ENCODE data around the gene LIMK2. TPM values are rescaled to one million over a fixed set of nuclear protein-coding genes. Genes with fewer than 3 reads are reported as not detected.

Gene LIMK2
- total RNA-seq, 4 donors from 2014 or later = 4.0 to 12.6 (median 7.1) TPM

DNA sequence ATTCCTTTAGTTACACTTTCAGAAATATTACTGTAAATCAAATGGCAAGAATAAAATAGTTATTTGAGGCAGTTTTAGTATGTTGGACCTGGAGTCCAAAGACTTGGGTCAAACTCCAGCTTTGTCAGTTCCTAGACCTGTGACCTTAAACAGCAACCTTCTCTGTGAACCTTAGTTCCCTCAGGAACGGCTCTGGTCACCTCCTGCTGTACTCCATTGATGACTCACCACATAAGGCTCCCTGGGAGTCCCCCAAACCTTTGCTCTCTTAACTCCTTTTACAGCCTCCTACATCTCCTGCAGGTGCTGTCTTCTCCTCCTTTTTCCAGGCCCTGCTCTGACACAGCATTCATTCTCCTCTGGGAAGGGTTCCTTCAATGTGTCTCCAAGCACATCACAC is 29.1 kb downstream of the LIMK2 start:
- no peaks in the 10 kb centered on the region for H3K9me3 ChIP-seq
- no peaks in the 10 kb centered on the region for H3K36me3 ChIP-seq
- no peak for ATAC-seq
- no peak overlapping the region for H3K27ac ChIP-seq
- no peak for DNase-seq
- TF ChIP-seq POLR2A (IDR thresholded peaks at IDR 0.05) = no peak
- TF ChIP-seq, protein P1, sequence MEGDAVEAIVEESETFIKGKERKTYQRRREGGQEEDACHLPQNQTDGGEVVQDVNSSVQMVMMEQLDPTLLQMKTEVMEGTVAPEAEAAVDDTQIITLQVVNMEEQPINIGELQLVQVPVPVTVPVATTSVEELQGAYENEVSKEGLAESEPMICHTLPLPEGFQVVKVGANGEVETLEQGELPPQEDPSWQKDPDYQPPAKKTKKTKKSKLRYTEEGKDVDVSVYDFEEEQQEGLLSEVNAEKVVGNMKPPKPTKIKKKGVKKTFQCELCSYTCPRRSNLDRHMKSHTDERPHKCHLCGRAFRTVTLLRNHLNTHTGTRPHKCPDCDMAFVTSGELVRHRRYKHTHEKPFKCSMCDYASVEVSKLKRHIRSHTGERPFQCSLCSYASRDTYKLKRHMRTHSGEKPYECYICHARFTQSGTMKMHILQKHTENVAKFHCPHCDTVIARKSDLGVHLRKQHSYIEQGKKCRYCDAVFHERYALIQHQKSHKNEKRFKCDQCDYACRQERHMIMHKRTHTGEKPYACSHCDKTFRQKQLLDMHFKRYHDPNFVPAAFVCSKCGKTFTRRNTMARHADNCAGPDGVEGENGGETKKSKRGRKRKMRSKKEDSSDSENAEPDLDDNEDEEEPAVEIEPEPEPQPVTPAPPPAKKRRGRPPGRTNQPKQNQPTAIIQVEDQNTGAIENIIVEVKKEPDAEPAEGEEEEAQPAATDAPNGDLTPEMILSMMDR (IDR thresholded peaks at IDR 0.05 in 4 of 5, conservative IDR thresholded peaks at IDR 0.05 in 1 of 5) = no peak
- in situ Hi-C loops (cut with MboI; ENCODE audit: low sequenced_read_pairs in 4 of 4) = no loop called here
- H3K4me3 ChIP-seq = no peak overlapping the region
- peaks cover 23 to 24% of the 10 kb centered on the region in 2 donors for H3K4me1 ChIP-seq
- no peaks in the 10 kb centered on the region for H3K27me3 ChIP-seq
- intact Hi-C loops (cut with DNase I; ENCODE audit: low total_unique reads) = no loop called here

DNA sequence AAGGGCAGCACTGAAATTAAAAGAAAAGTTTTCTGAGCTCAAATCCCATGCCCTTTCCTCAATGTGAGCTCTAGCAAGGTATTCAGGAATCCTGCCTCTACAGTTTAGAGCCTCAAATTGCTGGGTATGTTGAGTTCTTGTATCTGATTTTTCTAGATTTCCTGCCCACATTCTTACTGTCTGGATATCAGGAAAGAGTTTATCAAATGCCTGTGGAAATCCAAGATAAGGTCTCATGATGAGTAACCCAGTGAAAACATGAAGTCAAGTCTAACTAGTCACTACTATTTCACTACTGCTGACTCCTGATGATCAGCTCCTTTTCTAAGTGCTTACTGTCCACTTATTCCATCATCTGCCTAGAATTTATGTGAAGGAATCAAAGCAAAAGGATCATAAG is 29.8 kb downstream of the LIMK2 start:
- H3K27me3 ChIP-seq = no peaks in the 10 kb centered on the region
- no peaks in the 10 kb centered on the region for H3K36me3 ChIP-seq
- intact Hi-C loops (cut with DNase I; ENCODE audit: low total_unique reads) = no loop called here
- peaks cover 23 to 24% of the 10 kb centered on the region in 2 donors for H3K4me1 ChIP-seq
- DNase-seq (no peak), ATAC-seq (no peak)
- TF ChIP-seq POLR2A (IDR thresholded peaks at IDR 0.05) = no peak
- TF ChIP-seq, protein P1 (IDR thresholded peaks at IDR 0.05 in 4 of 5, conservative IDR thresholded peaks at IDR 0.05 in 1 of 5) = no peak
- no peak overlapping the region for H3K27ac ChIP-seq
- no peak overlapping the region for H3K4me3 ChIP-seq
- in situ Hi-C loops (cut with MboI; ENCODE audit: low sequenced_read_pairs in 4 of 4) = no loop called here
- H3K9me3 ChIP-seq = no peaks in the 10 kb centered on the region

DNA sequence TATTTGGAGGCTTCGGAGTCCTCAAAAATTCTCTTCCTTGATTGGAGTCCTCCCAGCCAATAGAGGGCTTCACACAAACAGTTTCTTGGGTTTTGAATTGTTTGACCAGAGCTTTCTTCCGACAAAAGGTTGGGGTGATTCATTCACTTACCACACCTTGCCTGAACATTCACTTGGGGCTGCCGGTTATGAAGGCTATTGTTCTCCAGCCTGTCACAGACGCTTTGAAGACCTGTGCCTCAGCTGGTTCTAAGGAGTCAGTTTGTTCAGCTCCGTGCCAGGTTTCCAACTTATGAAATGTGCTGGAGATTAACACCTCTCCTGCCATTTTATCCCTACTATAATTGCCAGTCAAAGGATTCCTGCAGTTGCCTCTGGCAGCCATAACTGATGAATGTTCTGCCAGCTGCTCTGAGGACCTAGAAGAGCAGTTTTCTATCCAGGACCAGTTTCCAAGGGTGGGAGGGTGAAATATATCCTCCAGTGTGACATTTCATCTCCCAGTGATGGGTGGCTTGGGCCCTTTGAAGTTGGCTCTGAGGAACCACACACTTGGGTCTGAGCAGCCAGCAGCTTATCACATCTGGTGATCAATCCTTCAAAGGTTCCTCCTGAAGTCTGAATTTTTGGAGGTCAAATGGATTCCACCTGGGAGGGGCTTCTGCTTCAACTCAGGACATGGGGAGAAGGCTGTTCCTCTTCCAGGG is 31.4 kb downstream of the LIMK2 start:
- in situ Hi-C loops (cut with MboI; ENCODE audit: low sequenced_read_pairs in 4 of 4) = no loop called here
- H3K4me3 ChIP-seq = no peak overlapping the region
- intact Hi-C loops (cut with DNase I; ENCODE audit: low total_unique reads) = loop anchor here (1.0 kb wide), 1 partner anchor 39 kb away; no protein-coding TSS in a partner anchor
- DNase-seq = peak; percentile 60 to 73
- peak; percentile 81 to 89 for ATAC-seq
- no peaks in the 10 kb centered on the region for H3K9me3 ChIP-seq
- H3K36me3 ChIP-seq = no peaks in the 10 kb centered on the region
- no peak for TF ChIP-seq POLR2A (IDR thresholded peaks at IDR 0.05)
- TF ChIP-seq, protein P1 (IDR thresholded peaks at IDR 0.05 in 4 of 5, conservative IDR thresholded peaks at IDR 0.05 in 1 of 5) = no peak
- H3K27ac ChIP-seq = peak overlapping the region; percentile 68 to 81 (median 77)
- H3K27me3 ChIP-seq = no peaks in the 10 kb centered on the region
- H3K4me1 ChIP-seq = peaks cover 27 to 29% of the 10 kb centered on the region in 2 donors

DNA sequence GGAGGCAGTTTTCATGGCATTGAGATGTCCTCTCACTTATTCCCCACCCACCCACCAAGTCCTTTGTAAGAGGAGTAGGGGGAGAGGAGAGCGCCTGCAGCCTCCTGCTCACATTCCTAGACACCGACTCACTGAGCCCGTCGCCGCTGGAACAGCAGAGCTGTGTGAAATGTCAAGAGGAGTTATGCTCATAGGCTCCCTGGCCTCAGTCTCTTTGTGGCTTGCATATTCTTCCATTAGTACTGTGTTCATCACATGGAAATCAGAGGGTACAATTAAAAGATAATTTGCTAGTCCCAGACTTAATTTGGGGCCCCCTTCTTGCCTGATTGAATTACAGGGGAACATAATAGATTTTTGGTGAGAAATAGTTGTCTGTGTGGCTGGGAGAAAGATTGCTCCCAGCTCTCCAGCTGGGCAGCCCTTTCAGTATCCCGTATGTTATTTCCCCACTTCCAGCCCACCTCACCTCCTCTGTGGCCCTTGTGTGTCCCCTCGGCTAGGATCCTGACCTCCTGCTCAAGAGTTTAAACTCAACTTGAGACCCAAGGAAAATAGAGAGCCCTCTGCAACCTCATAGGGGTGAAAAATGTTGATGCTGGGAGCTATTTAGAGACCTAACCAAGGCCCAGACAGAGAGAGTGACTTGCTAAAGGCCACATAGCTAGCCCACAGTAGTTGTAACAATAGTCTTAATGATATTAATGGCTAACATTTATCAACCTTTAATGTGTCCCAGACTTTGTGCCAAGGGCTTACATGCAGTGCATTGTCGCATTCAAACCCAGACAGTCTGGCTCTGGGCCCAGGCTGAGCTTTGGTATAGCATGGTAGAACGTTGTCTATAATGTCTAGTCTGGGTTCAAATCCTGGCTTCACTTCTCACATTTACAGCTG is 32.2 kb downstream of the LIMK2 start:
- no peaks in the 10 kb centered on the region for H3K36me3 ChIP-seq
- peaks cover 34% of the 10 kb centered on the region in 2 donors for H3K4me1 ChIP-seq
- TF ChIP-seq, protein P1 (IDR thresholded peaks at IDR 0.05 in 4 of 5, conservative IDR thresholded peaks at IDR 0.05 in 1 of 5) = no peak
- no peak for TF ChIP-seq POLR2A (IDR thresholded peaks at IDR 0.05)
- no peaks in the 10 kb centered on the region for H3K27me3 ChIP-seq
- H3K9me3 ChIP-seq = no peaks in the 10 kb centered on the region
- H3K4me3 ChIP-seq = no peak overlapping the region
- in situ Hi-C loops (cut with MboI; ENCODE audit: low sequenced_read_pairs in 4 of 4) = no loop called here
- ATAC-seq = peak; percentile 70 to 80
- intact Hi-C loops (cut with DNase I; ENCODE audit: low total_unique reads) = no loop called here
- peak; percentile 56 to 81 for DNase-seq
- peak overlapping the region; percentile 68 to 81 (median 77) for H3K27ac ChIP-seq
